GM06990 (cell line): ENCODE data around the gene SLC28A2.
"Not testable (repeated sequence)": the region's sequence is repeated elsewhere in the genome, so short reads cannot be mapped to it uniquely, and the experiment has no call there.

Experiments
- DNase-seq: peaks from one replicate; pipeline ENCODE4 v3.0.0-alpha.2; 2011; ENCODE audit not compliant: insufficient read length; ENCODE audit errors: extremely low read depth
- H3K27me3 ChIP-seq: replicated peaks from 2 replicates; pipeline ENCODE4 v1.6.0; 2011; ENCODE audit warnings: low read length; ENCODE audit not compliant: control insufficient read depth, insufficient read depth
- H3K36me3 ChIP-seq: 2 replicates; pipeline ENCODE4 v1.5.1; 2011; ENCODE audit warnings: low read length; ENCODE audit not compliant: control insufficient read depth, insufficient read depth
- H3K4me3 ChIP-seq: replicated peaks from 2 replicates; pipeline ENCODE4 v1.5.1; 2011; ENCODE audit warnings: low read depth, mild to moderate bottlenecking, control low read depth, low read length
- CTCF ChIP-seq: IDR thresholded peaks from 2 replicates; pipeline ENCODE4 v1.5.1; 2011; ENCODE audit warnings: low read length, control low read depth, mild to moderate bottlenecking, inconsistent platforms; ENCODE audit not compliant: insufficient read depth, poor library complexity, severe bottlenecking

SLC28A2 gene

GRCh38 chr15:45231132-45231531 lies 20.9 kb upstream of the SLC28A2 start:
- H3K27me3 ChIP-seq, result peaks cover 2% of the 10 kb centered on the region; the same call in 1 of the 2 replicates
- no peak overlapping the region for H3K4me3 ChIP-seq
- DNase-seq, result no peak
- no peaks in the 10 kb centered on the region for H3K36me3 ChIP-seq
- no peak for TF ChIP-seq CTCF

DNA sequence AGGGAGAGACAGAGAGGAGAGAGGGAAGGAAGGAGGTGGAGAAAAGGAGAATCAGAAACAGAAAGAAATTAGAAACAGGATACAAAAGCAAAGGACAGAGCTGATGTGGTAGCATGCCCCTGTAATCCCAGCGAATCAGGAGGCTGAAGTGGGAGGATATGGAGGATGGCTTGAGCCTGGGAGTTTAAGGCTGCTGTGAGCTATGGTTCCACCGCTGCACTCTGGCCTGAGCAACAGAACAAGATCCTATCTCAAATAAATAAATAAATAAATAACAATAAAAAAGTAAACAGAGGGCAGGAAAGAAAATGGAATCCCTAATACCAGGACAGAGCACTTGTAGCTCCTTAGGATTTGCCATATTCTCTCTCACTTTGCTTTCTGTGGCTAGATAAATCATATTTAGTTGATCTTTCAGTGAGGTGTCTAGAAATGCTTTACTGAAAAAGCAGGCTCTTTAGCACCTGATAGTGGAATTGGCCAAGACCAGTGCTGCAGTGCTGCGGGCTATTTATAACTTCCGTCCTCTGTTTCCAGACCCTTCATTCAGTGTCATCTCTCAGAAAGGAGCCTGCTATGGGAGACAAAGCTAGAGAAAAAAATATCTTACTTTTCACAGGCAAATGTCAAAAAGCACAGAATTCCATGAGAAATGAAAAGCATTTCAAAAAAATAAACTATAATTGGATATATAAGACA lies 20.0 kb upstream of the SLC28A2 start:
- TF ChIP-seq CTCF, result no peak
- DNase-seq, result no peak
- no peaks in the 10 kb centered on the region for H3K36me3 ChIP-seq
- no peak overlapping the region for H3K4me3 ChIP-seq
- peaks cover 2% of the 10 kb centered on the region; the same call in 1 of the 2 replicates for H3K27me3 ChIP-seq

DNA sequence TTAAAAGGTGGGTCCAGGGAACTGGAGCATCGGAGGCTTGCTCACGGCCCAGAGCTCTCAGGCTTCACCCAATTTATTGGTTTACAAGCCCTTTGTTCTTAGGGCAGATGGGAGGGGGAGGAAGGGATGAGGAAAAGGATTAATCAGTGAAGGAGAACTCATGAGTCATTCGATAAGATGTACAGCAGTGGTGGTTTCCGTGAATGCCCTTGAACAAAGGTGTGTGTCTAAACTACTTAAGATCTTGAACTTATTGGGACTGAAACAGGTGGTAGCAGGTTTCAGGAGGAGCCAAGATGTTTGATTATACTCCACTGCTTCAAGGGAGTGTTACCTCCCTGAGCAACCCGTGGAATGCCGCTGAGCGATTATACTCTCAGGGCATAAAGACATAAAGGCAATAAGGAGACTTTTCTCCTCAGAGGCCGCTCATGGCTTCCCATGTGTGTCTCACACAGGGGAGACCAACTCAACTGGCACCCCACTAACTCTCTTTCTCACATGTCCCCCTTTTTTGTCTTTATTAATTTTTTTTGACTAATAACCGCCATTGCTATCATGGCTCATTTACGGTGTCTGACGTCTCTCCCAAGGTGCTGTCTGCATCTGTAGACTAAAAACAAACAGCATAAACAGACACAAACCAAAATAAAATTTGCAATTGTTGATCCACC lies 17.3 kb upstream of the SLC28A2 start:
- H3K27me3 ChIP-seq, result no peaks in the 10 kb centered on the region
- H3K4me3 ChIP-seq, result no peak overlapping the region
- DNase-seq, result no peak
- no peak for TF ChIP-seq CTCF
- no peaks in the 10 kb centered on the region for H3K36me3 ChIP-seq

GRCh38 chr15:45236806-45237205 lies 15.2 kb upstream of the SLC28A2 start:
- DNase-seq, H3K4me3 ChIP-seq, H3K36me3 ChIP-seq, H3K27me3 ChIP-seq: not testable (repeated sequence)

DNA sequence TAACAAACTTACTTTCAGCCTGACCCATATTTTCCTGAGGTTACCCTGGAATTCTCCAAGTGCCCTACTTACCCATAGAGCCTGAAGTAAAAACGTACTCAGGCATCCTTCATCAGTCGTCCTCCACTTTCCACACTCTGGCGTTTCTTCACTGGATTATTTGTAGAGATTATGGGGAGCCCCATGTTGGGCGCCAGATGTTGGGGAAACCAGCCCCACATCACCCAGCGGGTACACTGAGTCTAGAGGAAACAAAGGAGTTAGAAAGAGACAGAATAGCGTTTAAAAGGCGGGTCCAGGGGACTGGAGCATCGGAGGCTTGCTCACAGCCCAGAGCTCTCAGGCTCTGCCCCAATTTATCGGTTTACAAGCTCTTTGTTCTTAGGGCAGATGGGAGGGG lies 9.7 kb upstream of the SLC28A2 start:
- Histone ChIP-seq H3K4me3 (no peak overlapping the region), H3K36me3 (no peaks in the 10 kb centered on the region), H3K27me3 (no peaks in the 10 kb centered on the region)
- DNase-seq, result peak; percentile 5
- no peak for TF ChIP-seq CTCF

DNA sequence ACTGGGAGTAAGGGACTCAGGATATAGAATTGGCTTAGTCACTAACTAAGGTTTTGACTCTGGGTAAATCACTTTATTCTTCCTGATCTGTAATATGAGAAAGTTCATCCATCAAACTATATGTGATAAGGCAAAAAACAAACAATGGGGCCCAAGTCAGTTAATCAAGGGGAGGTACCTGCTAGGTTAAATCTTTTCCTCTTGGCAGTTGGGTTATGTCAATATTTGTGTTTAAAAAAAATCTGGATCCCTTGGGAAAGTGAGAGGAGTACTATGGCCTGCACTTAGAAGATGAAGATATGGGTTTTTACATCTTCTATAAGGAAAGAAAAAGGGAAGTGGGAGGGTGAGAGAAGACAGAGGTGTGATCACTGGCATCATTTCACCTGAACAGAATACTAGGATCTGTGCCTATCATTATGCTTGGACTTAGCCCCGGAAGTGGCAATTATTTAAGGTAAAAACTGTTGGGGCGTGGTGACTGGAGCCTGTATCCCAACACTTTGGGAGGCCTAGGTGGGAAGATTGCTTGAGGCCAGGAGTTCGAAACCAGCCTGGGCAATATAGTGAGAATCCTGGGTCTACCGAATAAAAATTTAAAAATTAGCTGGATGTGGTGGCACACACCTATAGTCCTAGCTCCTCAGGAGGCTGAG lies 2.8 kb upstream of the SLC28A2 start:
- Histone ChIP-seq H3K4me3 (no peak overlapping the region), H3K36me3 (no peaks in the 10 kb centered on the region), H3K27me3 (no peaks in the 10 kb centered on the region)
- no peak for DNase-seq
- no peak for TF ChIP-seq CTCF
